Lower lobe of right lung (tissue), 2 donors: ENCODE data around the gene TP53BP2. TPM values are rescaled to one million over a fixed set of nuclear protein-coding genes. Genes with fewer than 3 reads are reported as not detected.

ENCODE experiments used
- ATAC-seq, 2 donors: fragments of 200-7000 bp; cut with Tn5 transposase; one replicate each; pipeline ENCODE4 v1.9.1; 2020 to 2022; ENCODE audit warnings: mild to moderate bottlenecking in 2 of 2, moderate library complexity in 2 of 2
- DNase-seq: peaks from one replicate; pipeline ENCODE4 v3.0.0-alpha.2; 2020
- H3K27ac ChIP-seq: fragments of 200-600 bp; one replicate; pipeline ENCODE4 v1.8.0; 2022
- H3K27me3 ChIP-seq: fragments of 200-600 bp; one replicate; pipeline ENCODE4 v1.8.0; 2022; ENCODE audit warnings: low read depth
- H3K36me3 ChIP-seq: fragments of 200-600 bp; one replicate; pipeline ENCODE4 v1.8.0; 2022; ENCODE audit warnings: mild to moderate bottlenecking
- H3K4me1 ChIP-seq: fragments of 200-600 bp; one replicate; pipeline ENCODE4 v1.8.0; 2022
- H3K4me3 ChIP-seq: fragments of 200-600 bp; one replicate; pipeline ENCODE4 v1.8.0; 2022; ENCODE audit warnings: mild to moderate bottlenecking
- H3K9me3 ChIP-seq: fragments of 200-600 bp; one replicate; pipeline ENCODE4 v1.8.0; 2022
- CTCF ChIP-seq: fragments of 200-600 bp; IDR thresholded peaks from one replicate; pipeline ENCODE4 v1.8.0; 2022; ENCODE audit warnings: antibody characterized with exemption, mild to moderate bottlenecking
- intact Hi-C: fragments of 100-400 bp; cut with DNase I; formaldehyde crosslinking; loops from one replicate; pipeline ENCODE4 v1.11.0; 2022
- total RNA-seq: library from RNA; stranded (reverse); fragmentation: NEBNext Ultra II Directional; extraction: Animal tissue kit (Norgen Biotek cat#: 25700); gene quantifications from one replicate; pipeline ENCODE4 v1.2.1, GENCODE V29; 2021
- donor health status: DM: no; HTN: yes; CAD: no; lungs with severe emphysema.

TP53BP2 gene
- total RNA-seq, 1 donor from 2014 or later, result 59.1 TPM

- intact Hi-C loops, result no loop called here
- ATAC-seq, result no peak
- H3K36me3 ChIP-seq, result peaks cover 100% of the 10 kb centered on the region
These were observed 90.9 kb downstream of the TP53BP2 start for GRCh38 chr1:223754681-223755431.

DNA sequence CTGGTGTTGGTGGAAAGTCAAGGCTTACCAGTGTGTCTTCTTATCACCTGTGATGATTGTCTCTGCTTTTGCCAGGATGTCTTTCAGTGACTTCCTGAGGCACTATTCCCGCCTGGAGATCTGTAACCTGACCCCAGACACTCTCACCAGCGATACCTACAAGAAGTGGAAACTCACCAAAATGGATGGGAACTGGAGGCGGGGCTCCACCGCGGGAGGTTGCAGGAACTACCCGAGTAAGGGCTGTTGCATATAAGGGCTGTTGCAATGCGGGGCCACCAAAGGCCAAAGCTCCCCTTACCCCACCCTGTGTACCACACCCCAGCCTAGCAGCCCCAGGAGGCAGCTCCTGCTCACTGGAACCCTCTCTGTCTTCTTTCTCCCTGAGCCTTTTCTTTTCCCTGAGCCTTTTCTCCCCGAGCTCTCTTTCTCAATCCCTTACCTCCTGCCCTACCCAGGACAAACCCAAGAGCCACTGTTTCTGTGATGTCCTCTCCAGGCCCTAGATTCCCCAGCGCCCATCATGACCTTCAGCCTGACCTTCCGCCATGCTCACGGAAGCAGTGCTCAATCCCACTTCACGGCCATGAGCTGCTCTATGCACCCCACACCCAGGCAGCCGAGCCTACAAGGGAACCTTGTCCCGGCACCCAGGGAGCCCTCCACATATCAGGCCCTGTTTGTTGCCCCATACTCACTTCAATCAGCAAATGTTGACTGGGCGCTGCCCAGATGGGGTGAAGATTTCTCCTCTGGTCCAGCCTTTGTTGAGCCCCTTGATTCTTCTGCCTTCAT lies 92.8 kb downstream of the TP53BP2 start:
- Histone ChIP-seq H3K4me3 (no peak overlapping the region), H3K9me3 (no peaks in the 10 kb centered on the region), H3K27me3 (no peaks in the 10 kb centered on the region), H3K4me1 (peaks cover 11% of the 10 kb centered on the region), H3K27ac (no peak overlapping the region), H3K36me3 (peaks cover 86% of the 10 kb centered on the region)
- no peak for TF ChIP-seq CTCF
- no peak for DNase-seq
- intact Hi-C loops, result no loop called here
- no peak for ATAC-seq

More at GRCh38 chr1:223754681-223755431, 90.9 kb downstream of the TP53BP2 start:
- Histone ChIP-seq H3K4me3 (no peak overlapping the region), H3K4me1 (no peaks in the 10 kb centered on the region), H3K27me3 (no peaks in the 10 kb centered on the region), H3K27ac (no peak overlapping the region), H3K9me3 (no peaks in the 10 kb centered on the region)
- no peak for TF ChIP-seq CTCF
- DNase-seq, result no peak

DNA sequence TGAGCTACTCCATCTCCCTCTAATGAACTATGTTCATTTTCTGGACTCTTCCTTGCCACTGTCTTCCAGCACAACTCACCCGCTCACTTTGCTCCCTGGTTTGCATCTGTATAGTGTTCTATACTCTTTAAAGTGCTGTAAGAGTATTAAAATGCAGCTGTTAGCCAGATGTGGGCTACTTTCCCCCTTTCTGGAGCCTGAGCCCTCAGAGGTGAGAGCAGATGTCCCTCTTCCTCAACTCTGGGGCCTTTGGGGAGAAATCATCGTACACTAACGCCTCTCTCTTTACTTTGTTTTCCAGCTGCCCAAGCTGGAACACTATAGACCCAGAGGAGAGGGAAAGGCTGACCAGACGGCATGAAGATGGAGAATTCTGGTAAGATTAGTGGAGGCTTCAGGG lies 94.1 kb downstream of the TP53BP2 start:
- ATAC-seq (no peak), DNase-seq (no peak)
- H3K36me3 ChIP-seq, result peaks cover 82% of the 10 kb centered on the region
- H3K9me3 ChIP-seq, result no peaks in the 10 kb centered on the region
- intact Hi-C loops, result no loop called here
- no peak overlapping the region for H3K4me3 ChIP-seq
- H3K27ac ChIP-seq, result no peak overlapping the region
- H3K4me1 ChIP-seq, result peaks cover 23% of the 10 kb centered on the region
- no peaks in the 10 kb centered on the region for H3K27me3 ChIP-seq
- no peak for TF ChIP-seq CTCF

DNA sequence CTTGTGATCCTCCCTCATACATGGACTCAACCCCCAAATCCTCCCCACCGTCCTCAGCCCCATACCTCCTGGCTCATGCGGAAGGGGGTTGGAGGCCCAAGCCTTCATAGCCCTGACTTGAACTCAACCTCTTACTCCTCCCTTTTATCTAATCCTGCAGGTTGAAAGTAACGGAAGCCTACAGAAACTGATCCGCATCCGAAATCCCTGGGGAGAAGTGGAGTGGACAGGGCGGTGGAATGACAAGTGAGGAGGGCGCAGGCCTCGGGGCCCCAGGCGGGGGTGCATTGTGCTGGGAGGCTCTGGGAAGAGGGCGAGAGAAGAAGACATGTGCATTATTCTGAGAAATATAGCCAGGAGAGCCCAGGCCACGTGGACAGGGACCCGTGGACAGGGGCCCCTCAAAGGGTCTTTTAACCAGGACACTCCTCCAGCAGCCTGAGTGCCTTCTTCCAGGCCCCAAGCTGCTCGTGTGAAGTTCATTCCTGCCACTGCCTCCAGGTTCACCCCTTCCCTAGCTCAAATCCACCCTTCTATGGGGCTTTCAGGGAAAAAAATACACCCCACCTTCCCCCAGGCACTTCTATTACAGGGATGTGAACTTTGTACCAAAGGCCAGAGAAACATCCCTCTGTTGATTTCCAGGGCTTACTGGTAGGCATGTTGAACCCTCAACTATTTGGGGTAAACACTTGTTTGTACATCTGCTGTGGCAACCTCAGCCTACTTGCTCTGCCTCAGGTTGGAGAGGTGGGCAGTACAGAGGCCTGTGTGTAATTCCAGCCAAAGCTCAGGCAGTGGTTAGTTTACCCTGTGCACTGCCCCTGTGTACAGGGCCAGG lies 94.8 kb downstream of the TP53BP2 start:
- Histone ChIP-seq H3K9me3 (no peaks in the 10 kb centered on the region), H3K36me3 (peaks cover 82% of the 10 kb centered on the region), H3K27me3 (no peaks in the 10 kb centered on the region), H3K27ac (no peak overlapping the region), H3K4me1 (peaks cover 23% of the 10 kb centered on the region), H3K4me3 (no peak overlapping the region)
- no peak for TF ChIP-seq CTCF
- intact Hi-C loops, result no loop called here
- DNase-seq (no peak), ATAC-seq (no peak)
